K562 (cell line): Measurements from ENCODE around the gene ZBTB22. TPM values are rescaled to one million over a fixed set of nuclear protein-coding genes. Genes with fewer than 3 reads are reported as not detected.

Source experiments
- CHCHD3 ChIP-seq: fragments of 250-450 bp; sonication (Bioruptor Pico); IDR thresholded peaks from 2 replicates; pipeline ENCODE4 v2.1.2; 2022; ENCODE audit warnings: mild to moderate bottlenecking
- DNMT1 ChIP-seq: fragments of 450-650 bp; IDR thresholded peaks from 2 replicates; pipeline ENCODE4 v1.6.1; 2016; ENCODE audit warnings: antibody characterized with exemption, mild to moderate bottlenecking
- EP300 ChIP-seq: IDR thresholded peaks from 2 replicates; pipeline ENCODE4 v1.6.1; 2012; ENCODE audit warnings: low read length, improper control_type of control experiment
- FOXK2 ChIP-seq, 2 experiments: fragments of 450-650 bp; IDR thresholded peaks in 1 of 2; conservative IDR thresholded peaks in 1 of 2; 2 replicates each; pipeline ENCODE4 v1.6.1; 2016; ENCODE audit warnings: low read depth in 2 of 2, mild to moderate bottlenecking in 1 of 2
- FOXM1 ChIP-seq, 2 experiments: fragments of 450-650 bp in 1 of 2; sonication (generic) in 1 of 2; formaldehyde crosslinking in 1 of 2; IDR thresholded peaks; 2 replicates each; pipeline versions ENCODE4 v1.6.1 to v1.9.0; 2017 to 2022; ENCODE audit warnings: low read depth in 2 of 2, mild to moderate bottlenecking in 2 of 2, missing genetic modification reagents in 1 of 2, moderate library complexity in 1 of 2
- GABPA ChIP-seq: fragments of 200-800 bp; sonication (Bioruptor generic); conservative IDR thresholded peaks from 2 replicates; pipeline ENCODE4 v1.6.1; 2016; ENCODE audit warnings: low read depth, missing genetic modification characterization, missing compliant biosample characterization
- KDM2B ChIP-seq: fragments of 250-450 bp; sonication (Bioruptor Pico); IDR thresholded peaks from 2 replicates; pipeline ENCODE4 v1.8.0; 2021; ENCODE audit warnings: mild to moderate bottlenecking, moderate library complexity
- NFE2 ChIP-seq: IDR thresholded peaks from 2 replicates; pipeline ENCODE4 v1.6.1; 2014; ENCODE audit warnings: antibody characterized with exemption, low read depth
- NFYB ChIP-seq: IDR thresholded peaks from 2 replicates; pipeline ENCODE4 v1.6.1; 2011; ENCODE audit warnings: mild to moderate bottlenecking, moderate library complexity; ENCODE audit not compliant: insufficient read length; ENCODE audit errors: extremely low read depth
- NR0B1 ChIP-seq: fragments of 450-650 bp; IDR thresholded peaks from one replicate; pipeline ENCODE4 v1.6.1; 2018; ENCODE audit warnings: mild to moderate bottlenecking, moderate library complexity; ENCODE audit not compliant: partially characterized antibody
- NR2C2 ChIP-seq, 2 experiments: fragments of 200-800 bp in 1 of 2; sonication (Bioruptor generic) in 1 of 2; sonication (generic) in 1 of 2; formaldehyde crosslinking in 1 of 2; IDR thresholded peaks; 2 replicates each; pipeline versions ENCODE4 v1.6.1 to v1.8.0; 2016 to 2022; ENCODE audit warnings: mild to moderate bottlenecking in 1 of 2, missing compliant biosample characterization in 1 of 2, missing genetic modification characterization in 1 of 2, missing genetic modification reagents in 1 of 2
- RBBP5 ChIP-seq: fragments of 200-600 bp; sonication (generic); IDR thresholded peaks from 2 replicates; pipeline ENCODE4 v1.6.1; 2012; ENCODE audit warnings: borderline replicate concordance, mild to moderate bottlenecking, low read length, control low read depth, inconsistent platforms; ENCODE audit not compliant: insufficient read depth, poor library complexity, severe bottlenecking
- RBM17 ChIP-seq: fragments of 200-400 bp; formaldehyde crosslinking; IDR thresholded peaks from 2 replicates; pipeline ENCODE4 v1.6.1; 2017; ENCODE audit warnings: low read depth, mild to moderate bottlenecking, low read length, borderline replicate concordance
- SMAD4 ChIP-seq: fragments of 250-450 bp; sonication (Bioruptor Pico); conservative IDR thresholded peaks from 2 replicates; pipeline ENCODE4 v1.8.0; 2021; ENCODE audit warnings: inconsistent platforms, mild to moderate bottlenecking, moderate library complexity
- SPI1 ChIP-seq: IDR thresholded peaks from 2 replicates; pipeline ENCODE4 v1.6.1; 2011; ENCODE audit warnings: low read depth, low read length, control low read depth, borderline replicate concordance
- ZFPM2 ChIP-seq: fragments of 250-450 bp; sonication (Bioruptor Pico); IDR thresholded peaks from 2 replicates; pipeline ENCODE4 v1.5.1; 2022; ENCODE audit warnings: mild to moderate bottlenecking
- polyA plus RNA-seq, 8 experiments: library from polyadenylated mRNA; depleted of rRNA in 4 of 8; stranded (reverse) in 5 of 8; unstranded in 3 of 8; fragments of >200 nt; fragmentation: Nextera tagmentation in 2 of 8; fragmentation: Illumina TruSeq in 1 of 8; extraction: Ambion mirVana in 2 of 8; extraction: Trizol in 1 of 8; gene quantifications; 2 replicates each; pipeline versions ENCODE4 v1.2.1 to v1.2.3, GENCODE V29; 2011 to 2014; ENCODE audit warnings: inconsistent platforms in 1 of 8, missing spikeins in 1 of 8
- total RNA-seq, 7 experiments: library from RNA; depleted of rRNA in 6 of 7; stranded (reverse); fragments of >200 nt in 6 of 7; fragmentation: Illumina TruSeq in 2 of 7; extraction: Trizol in 2 of 7; gene quantifications; 2 replicates each; pipeline versions ENCODE4 v1.2.1 to v1.2.3, GENCODE V29; 2011 to 2021; ENCODE audit warnings: low replicate concordance in 1 of 7
- TF ChIP-seq, protein P1 (sequence below), 3 experiments: fragments of 200-800 bp in 1 of 3; fragments of 250-450 bp in 1 of 3; fragments of 450-650 bp in 1 of 3; sonication (Bioruptor Pico) in 1 of 3; sonication (Bioruptor generic) in 1 of 3; formaldehyde crosslinking in 1 of 3; IDR thresholded peaks; 2 replicates each; pipeline versions ENCODE4 v1.6.1 to v1.8.0; 2016 to 2022; ENCODE audit warnings: mild to moderate bottlenecking in 2 of 3, missing genetic modification characterization in 2 of 3, missing compliant biosample characterization in 1 of 3, moderate library complexity in 1 of 3
- TF ChIP-seq, protein P2 (sequence below): fragments of 250-450 bp; sonication (Bioruptor Pico); IDR thresholded peaks from 2 replicates; pipeline ENCODE4 v1.5.0; 2020; ENCODE audit warnings: mild to moderate bottlenecking

Gene ZBTB22
- total and polyA plus RNA-seq, 9 of the 15 experiments (the other 6 are each of a cell fraction or from before 2014, with no cell fraction given): 0.21 to 11.9 (median 7.1) TPM

DNA sequence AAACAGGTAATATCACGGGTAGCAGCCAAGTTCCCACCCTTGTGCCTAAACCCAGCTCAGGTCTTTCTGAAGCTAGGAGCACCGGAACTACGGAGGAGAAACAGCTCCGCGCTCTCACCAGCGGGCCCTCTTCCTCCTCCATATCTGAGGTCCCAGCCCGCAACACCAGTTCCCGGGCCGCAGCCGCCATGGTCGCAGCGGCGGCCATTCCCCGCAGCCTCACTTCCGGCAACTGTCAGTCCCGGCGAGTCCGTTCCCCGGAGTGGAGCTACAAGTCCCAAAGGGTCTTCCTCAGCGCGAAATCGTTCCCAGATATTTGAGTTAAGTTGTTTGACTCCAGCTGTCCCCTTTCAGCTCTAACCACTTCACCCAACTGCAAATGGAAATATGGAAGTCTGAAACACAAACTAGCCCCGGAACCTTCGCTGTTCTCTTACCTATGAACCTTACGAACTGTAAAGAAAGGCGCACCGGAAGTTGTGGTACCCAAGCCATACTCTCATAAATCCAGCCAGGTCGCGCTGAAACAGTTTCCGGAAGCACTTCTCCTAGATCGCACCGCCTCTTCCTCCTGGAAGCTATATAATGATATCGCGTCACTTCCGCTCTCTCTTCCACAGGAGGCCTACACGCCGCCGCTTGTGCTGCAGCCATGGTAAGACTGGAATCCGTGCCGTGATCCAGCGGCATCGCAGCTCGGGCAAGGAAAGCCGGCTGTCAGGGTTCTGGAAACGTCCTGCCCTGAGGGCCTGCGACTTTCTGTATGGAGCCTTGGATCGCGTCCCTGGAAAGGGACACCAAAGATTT, 45.9 kb downstream of the ZBTB22 start, which contains the start of the genes RPS18 and VPS52 (continued):
- no peak for TF ChIP-seq NR0B1
- peak; percentile 93 for TF ChIP-seq NR2C2 (CRISPR knock-in tag; IDR thresholded peaks at IDR 0.05)
- TF ChIP-seq NR2C2 (tag; IDR thresholded peaks at IDR 0.05): peak; percentile 99
- TF ChIP-seq CHCHD3 (CRISPR knock-in tag): peak; percentile 91
- TF ChIP-seq FOXM1 (IDR thresholded peaks at IDR 0.05; ENCODE audit: low read depth): peak; percentile 58; the same call in 1 of the 2 replicates
- TF ChIP-seq FOXM1 (CRISPR knock-in tag; IDR thresholded peaks at IDR 0.05; ENCODE audit: low read depth): no peak; the same call in 1 of the 2 replicates
- TF ChIP-seq RBBP5: peak; percentile 100
- no peak for TF ChIP-seq ZFPM2
- TF ChIP-seq DNMT1: 0 out of 2 replicates have a peak, but pooled peaks have one; percentile 25
- TF ChIP-seq EP300: peak; percentile 68; the same call in 1 of the 2 replicates
- TF ChIP-seq FOXK2 (conservative IDR thresholded peaks at IDR 0.05 in 1 of 2, IDR thresholded peaks at IDR 0.05 in 1 of 2; ENCODE audit: low read depth in 2 of 2): peak; percentile 98 to 99
- 0 out of 2 replicates have a peak, but pooled peaks have one; percentile 1 for TF ChIP-seq NFE2
- peak; percentile 94 for TF ChIP-seq SPI1
- TF ChIP-seq KDM2B (CRISPR knock-in tag): 0 out of 2 replicates have a peak, but pooled peaks have one; percentile 44
- peak; percentile 100 for TF ChIP-seq GABPA (tag)
- TF ChIP-seq, protein P1, sequence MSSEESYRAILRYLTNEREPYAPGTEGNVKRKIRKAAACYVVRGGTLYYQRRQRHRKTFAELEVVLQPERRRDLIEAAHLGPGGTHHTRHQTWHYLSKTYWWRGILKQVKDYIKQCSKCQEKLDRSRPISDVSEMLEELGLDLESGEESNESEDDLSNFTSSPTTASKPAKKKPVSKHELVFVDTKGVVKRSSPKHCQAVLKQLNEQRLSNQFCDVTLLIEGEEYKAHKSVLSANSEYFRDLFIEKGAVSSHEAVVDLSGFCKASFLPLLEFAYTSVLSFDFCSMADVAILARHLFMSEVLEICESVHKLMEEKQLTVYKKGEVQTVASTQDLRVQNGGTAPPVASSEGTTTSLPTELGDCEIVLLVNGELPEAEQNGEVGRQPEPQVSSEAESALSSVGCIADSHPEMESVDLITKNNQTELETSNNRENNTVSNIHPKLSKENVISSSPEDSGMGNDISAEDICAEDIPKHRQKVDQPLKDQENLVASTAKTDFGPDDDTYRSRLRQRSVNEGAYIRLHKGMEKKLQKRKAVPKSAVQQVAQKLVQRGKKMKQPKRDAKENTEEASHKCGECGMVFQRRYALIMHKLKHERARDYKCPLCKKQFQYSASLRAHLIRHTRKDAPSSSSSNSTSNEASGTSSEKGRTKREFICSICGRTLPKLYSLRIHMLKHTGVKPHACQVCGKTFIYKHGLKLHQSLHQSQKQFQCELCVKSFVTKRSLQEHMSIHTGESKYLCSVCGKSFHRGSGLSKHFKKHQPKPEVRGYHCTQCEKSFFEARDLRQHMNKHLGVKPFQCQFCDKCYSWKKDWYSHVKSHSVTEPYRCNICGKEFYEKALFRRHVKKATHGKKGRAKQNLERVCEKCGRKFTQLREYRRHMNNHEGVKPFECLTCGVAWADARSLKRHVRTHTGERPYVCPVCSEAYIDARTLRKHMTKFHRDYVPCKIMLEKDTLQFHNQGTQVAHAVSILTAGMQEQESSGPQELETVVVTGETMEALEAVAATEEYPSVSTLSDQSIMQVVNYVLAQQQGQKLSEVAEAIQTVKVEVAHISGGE (CRISPR knock-in tag; IDR thresholded peaks at IDR 0.05): peak; percentile 98 to 99 (median 99)
- TF ChIP-seq, protein P2, sequence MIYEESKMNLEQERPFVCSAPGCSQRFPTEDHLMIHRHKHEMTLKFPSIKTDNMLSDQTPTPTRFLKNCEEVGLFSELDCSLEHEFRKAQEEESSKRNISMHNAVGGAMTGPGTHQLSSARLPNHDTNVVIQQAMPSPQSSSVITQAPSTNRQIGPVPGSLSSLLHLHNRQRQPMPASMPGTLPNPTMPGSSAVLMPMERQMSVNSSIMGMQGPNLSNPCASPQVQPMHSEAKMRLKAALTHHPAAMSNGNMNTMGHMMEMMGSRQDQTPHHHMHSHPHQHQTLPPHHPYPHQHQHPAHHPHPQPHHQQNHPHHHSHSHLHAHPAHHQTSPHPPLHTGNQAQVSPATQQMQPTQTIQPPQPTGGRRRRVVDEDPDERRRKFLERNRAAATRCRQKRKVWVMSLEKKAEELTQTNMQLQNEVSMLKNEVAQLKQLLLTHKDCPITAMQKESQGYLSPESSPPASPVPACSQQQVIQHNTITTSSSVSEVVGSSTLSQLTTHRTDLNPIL (CRISPR knock-in tag): no peak
- TF ChIP-seq RBM17: no peak
- no peak for TF ChIP-seq NFYB
- TF ChIP-seq SMAD4 (CRISPR knock-in tag): peak; percentile 88
